Transverse colon (tissue), 3 donors: ENCODE measurements around the gene PPP2R5B.

Source experiments
- POLR2A ChIP-seq: fragments of 450-650 bp; IDR thresholded peaks from one replicate; pipeline ENCODE4 v1.6.1; 2016; ENCODE audit warnings: antibody characterized with exemption, mild to moderate bottlenecking, moderate library complexity
- TF ChIP-seq, protein P1 (sequence below), 5 experiments: fragments of 200-600 bp in 3 of 5; fragments of 450-650 bp in 2 of 5; sonication (generic) in 3 of 5; IDR thresholded peaks; 1 replicate in 2 of 5; 2 replicates in 3 of 5; pipeline ENCODE4 v1.5.1; 2016 to 2017; ENCODE audit warnings: antibody characterized with exemption in 5 of 5, inconsistent platforms in 3 of 5, mild to moderate bottlenecking in 2 of 5, moderate library complexity in 1 of 5

GRCh38 chr11:64971421-64972233 lies 47.1 kb downstream of the PPP2R5B start, which contains the start of gene MAJIN:
- no peak for TF ChIP-seq POLR2A
- TF ChIP-seq, protein P1, sequence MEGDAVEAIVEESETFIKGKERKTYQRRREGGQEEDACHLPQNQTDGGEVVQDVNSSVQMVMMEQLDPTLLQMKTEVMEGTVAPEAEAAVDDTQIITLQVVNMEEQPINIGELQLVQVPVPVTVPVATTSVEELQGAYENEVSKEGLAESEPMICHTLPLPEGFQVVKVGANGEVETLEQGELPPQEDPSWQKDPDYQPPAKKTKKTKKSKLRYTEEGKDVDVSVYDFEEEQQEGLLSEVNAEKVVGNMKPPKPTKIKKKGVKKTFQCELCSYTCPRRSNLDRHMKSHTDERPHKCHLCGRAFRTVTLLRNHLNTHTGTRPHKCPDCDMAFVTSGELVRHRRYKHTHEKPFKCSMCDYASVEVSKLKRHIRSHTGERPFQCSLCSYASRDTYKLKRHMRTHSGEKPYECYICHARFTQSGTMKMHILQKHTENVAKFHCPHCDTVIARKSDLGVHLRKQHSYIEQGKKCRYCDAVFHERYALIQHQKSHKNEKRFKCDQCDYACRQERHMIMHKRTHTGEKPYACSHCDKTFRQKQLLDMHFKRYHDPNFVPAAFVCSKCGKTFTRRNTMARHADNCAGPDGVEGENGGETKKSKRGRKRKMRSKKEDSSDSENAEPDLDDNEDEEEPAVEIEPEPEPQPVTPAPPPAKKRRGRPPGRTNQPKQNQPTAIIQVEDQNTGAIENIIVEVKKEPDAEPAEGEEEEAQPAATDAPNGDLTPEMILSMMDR (IDR thresholded peaks at IDR 0.05): no peak
